GM12874 (cell line): ENCODE data around the gene MDFIC.

ENCODE experiments used
- TF ChIP-seq, protein P1 (sequence below): IDR thresholded peaks from 2 replicates; pipeline ENCODE4 v1.5.1; 2011; ENCODE audit warnings: low read depth, mild to moderate bottlenecking, control low read depth, low read length, moderate library complexity; ENCODE audit not compliant: insufficient read depth

The MDFIC gene

DNA sequence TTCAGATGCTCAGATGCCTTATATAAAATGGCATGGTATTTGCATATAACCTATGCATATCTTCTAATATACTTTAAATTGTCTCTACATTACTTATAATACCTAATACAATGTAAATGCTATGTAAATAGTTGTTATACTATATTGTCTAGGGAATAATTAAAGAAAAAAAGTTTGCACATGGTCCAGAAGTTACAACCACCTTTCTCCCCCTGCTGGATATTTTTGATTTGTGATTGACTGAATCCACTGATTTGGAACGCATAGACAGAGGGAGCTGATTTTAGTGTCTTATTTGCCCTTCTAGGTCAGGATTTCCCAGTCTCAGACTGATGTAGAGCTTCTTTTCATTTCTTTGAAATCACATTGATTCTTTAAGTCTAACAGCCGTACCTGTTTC, 31.8 kb downstream of the MDFIC start:
- TF ChIP-seq, protein P1, sequence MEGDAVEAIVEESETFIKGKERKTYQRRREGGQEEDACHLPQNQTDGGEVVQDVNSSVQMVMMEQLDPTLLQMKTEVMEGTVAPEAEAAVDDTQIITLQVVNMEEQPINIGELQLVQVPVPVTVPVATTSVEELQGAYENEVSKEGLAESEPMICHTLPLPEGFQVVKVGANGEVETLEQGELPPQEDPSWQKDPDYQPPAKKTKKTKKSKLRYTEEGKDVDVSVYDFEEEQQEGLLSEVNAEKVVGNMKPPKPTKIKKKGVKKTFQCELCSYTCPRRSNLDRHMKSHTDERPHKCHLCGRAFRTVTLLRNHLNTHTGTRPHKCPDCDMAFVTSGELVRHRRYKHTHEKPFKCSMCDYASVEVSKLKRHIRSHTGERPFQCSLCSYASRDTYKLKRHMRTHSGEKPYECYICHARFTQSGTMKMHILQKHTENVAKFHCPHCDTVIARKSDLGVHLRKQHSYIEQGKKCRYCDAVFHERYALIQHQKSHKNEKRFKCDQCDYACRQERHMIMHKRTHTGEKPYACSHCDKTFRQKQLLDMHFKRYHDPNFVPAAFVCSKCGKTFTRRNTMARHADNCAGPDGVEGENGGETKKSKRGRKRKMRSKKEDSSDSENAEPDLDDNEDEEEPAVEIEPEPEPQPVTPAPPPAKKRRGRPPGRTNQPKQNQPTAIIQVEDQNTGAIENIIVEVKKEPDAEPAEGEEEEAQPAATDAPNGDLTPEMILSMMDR = no peak

GRCh38 chr7:114956702-114957101, 34.8 kb downstream of the MDFIC start:
- TF ChIP-seq, protein P1 = no peak

DNA sequence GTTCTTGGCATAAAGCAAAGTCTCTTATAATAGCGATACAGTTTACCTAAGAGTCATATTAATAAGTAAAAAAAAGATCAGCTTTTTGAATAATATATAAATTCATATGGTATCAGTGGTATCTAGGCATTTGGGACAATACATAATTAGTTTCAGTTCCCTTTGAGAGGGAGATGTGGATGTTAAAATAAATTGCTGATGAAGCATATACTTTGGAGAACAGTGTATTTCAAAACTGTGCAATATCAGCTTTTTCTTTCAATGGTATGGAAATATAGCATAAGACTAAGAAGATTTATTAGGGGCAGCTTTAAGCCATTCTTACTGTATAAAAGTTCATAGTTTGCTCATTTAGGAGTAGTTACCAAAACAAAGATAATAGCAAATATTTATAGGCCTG, 35.5 kb downstream of the MDFIC start:
- TF ChIP-seq, protein P1 = no peak

GRCh38 chr7:114959931-114960330, 38.0 kb downstream of the MDFIC start:
- TF ChIP-seq, protein P1 = no peak

GRCh38 chr7:114962441-114962840, 40.5 kb downstream of the MDFIC start:
- TF ChIP-seq, protein P1 = no peak

DNA sequence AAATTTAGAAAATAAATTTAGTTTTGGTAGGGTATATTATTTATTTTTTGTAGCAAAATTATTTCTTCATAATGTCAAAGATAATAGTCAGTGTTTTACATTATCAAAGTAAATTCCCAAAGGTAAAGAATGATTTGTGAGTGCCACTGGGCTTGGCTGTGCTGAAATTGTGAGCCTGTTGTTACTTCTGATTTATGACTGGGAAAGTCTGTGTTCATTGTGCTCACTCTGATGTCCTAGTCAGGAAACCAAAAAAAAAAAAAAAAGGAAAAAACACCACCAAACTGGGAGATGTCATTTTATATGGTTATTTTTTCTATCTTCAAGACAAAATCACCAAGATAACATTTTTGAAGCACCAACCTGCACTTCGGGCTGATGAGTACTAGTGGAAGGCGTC, 44.3 kb downstream of the MDFIC start:
- TF ChIP-seq, protein P1 = no peak

- TF ChIP-seq, protein P1 = no peak
Measured at GRCh38 chr7:114969096-114969495, 47.2 kb downstream of the MDFIC start.

- TF ChIP-seq, protein P1 = no peak
Measured at GRCh38 chr7:114970308-114970707, 48.4 kb downstream of the MDFIC start.
